SK-MEL-5 (cell line): Measurements from ENCODE around the gene RESP18. TPM values are rescaled to one million over a fixed set of nuclear protein-coding genes. Genes with fewer than 3 reads are reported as not detected.

Experiments
- DNase-seq: peaks from one replicate; pipeline ENCODE4 v3.0.0-alpha.2; 2016; ENCODE audit warnings: low read depth, low spot score
- in situ Hi-C: cut with HindIII; loops from 2 replicates; pipeline ENCODE4 v1.10.0; 2016; ENCODE audit warnings: low sequenced_read_pairs, high pct_unique_total_duplicates, low pct_unique_long_range_greater_than_20kb
- polyA plus RNA-seq, 2 experiments: library from polyadenylated mRNA; depleted of rRNA; stranded (reverse); fragments of >200 nt; gene quantifications; 2 replicates each; pipeline ENCODE4 v1.2.3, GENCODE V29; 2015
- total RNA-seq: library from RNA; depleted of rRNA; stranded (reverse); fragments of >200 nt; shearing (Covaris generic); gene quantifications from 2 replicates; pipeline ENCODE4 v1.2.3, GENCODE V29; 2014; rRNA removed

The RESP18 gene
- not detected in 2 replicates for total RNA-seq
- not detected in 2 replicates for polyA plus RNA-seq (2015; cell fraction: cytosol; rRNA removed)
- polyA plus RNA-seq (2015; cell fraction: nucleus; rRNA removed) = not detected in 2 replicates

DNA sequence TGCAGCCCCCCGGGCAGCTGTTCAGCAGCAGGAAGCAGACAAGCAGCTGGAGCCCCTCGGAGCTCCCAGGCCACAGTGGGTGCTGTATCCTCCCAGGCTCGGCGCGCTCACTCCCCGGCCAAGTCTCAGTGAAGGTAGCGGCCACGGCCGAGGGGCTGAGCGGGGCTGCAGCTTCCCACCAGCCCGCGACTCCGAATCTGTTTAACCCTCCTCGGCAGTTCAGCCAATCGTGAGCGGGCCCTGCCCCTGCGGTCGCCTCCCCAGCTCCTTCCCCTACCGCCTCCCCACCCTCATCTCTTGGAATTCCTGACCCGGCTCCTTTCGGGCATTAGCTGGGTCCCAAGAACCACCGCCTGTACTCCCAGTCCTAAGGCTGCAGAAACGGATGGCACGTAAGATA is at the start of gene RESP18:
RESP18 (minus strand) TSS at position 203 of the 400 bp plus-strand sequence.
- no peak for DNase-seq
- in situ Hi-C loops = no loop called here

- in situ Hi-C loops = no loop called here
- DNase-seq = no peak
Observed at GRCh38 chr2:219381448-219381847, 48.9 kb upstream of the RESP18 start.

GRCh38 chr2:219380926-219381325 is 48.4 kb upstream of the RESP18 start:
- no peak for DNase-seq
- in situ Hi-C loops = no loop called here

DNA sequence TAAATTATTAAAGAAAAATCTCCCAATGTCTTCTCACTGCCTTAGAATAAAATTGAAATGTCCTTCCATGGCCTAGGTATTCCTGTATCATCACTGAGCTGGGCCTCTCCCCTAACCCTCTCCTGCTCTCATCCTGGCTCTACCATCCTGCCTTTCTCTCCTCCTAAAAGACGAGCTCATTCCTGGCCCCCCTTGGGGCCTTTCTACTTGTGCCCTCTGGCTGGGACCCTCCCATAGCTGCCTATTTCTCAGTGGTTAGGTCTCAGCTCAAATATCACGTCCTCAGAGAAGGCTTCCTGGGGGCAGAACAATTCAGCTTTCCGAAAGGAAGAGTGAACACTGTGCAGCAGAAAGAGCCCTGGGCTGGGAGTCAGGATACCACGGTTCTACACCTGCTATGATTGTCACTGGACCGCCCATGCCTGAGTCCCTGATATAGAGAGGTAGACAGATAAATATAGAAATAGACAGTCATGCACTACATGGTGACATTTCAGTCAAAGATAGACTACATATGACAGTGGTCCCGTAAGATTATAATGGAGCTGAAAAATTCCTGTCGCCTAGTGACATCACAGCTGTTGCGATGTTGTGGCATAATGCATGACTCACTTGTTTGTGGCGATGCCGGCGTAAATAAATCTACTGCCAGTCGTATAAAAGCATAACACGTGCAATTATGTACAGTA is 45.8 kb upstream of the RESP18 start:
- in situ Hi-C loops = no loop called here
- no peak for DNase-seq

DNA sequence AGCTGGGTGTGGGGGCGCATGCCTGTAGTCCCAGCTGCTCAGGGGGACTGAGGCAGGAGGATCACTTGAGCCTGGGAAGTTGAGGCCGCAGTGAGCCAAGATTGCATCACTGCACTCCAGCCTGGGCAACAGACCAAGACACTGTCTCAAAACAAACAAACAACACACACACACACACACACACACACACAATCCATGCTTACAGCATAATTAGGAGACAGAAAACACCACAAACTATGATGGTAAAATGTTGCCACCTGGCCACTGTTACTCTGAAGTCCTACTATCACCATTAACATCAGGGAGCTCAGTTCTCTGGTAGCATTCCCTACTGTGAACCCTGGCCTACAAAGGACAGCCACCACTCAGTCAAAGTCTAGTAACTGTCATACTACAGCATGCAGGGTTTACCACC is 36.9 kb upstream of the RESP18 start:
- in situ Hi-C loops = no loop called here
- no peak for DNase-seq

- in situ Hi-C loops = no loop called here
- DNase-seq = no peak
Observed at GRCh38 chr2:219368690-219369191, 36.2 kb upstream of the RESP18 start.

GRCh38 chr2:219362524-219363164 is 30.1 kb upstream of the RESP18 start:
- in situ Hi-C loops = no loop called here
- peak; percentile 47 for DNase-seq

GRCh38 chr2:219362072-219362471 is 29.5 kb upstream of the RESP18 start:
- no peak for DNase-seq
- in situ Hi-C loops = no loop called here

DNA sequence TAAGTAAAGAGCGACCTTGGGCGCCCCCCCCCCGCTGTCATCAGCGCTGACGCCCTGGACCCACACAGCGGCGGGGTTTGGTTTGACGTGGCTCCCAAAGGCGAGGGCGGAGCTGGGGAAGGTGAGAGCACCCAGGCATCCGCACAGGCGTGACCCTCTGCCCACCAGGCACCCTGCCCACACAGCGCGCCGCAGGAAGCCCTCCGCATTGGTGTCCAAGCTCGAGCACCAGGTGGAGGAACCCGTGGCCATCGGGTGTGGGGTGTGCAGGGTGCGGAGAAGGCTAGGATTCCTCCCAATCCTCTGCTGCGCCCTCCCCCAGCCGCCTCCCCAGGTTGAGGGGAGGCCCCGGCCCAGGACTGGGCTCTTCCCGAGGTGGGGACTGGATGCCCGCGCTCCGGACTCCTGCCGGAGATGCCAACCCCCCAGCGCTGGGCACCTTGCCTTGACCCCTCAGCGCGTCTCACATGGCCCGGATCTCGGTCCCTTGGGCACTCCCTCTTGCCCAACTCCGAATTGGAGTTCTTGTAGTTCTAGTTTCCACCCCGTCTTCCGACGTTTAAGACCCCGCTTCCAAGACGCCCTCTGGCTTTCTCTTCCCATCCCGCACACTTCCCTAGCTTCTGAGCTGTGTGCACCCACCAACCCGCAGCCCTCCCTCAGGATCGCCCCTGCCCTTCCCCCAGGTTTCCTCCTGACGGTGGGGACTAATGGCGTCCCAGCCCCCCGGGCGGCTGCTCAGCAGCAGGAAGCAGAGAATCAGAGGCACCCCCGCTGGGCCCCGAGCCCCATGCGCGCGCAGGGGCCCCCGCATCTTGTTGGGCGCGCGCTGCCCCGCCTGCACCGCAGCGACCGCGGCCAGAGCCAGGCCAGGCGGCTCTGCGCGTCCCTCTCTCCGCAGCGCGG is 25.9 kb upstream of the RESP18 start:
- in situ Hi-C loops = no loop called here
- DNase-seq = no peak

DNA sequence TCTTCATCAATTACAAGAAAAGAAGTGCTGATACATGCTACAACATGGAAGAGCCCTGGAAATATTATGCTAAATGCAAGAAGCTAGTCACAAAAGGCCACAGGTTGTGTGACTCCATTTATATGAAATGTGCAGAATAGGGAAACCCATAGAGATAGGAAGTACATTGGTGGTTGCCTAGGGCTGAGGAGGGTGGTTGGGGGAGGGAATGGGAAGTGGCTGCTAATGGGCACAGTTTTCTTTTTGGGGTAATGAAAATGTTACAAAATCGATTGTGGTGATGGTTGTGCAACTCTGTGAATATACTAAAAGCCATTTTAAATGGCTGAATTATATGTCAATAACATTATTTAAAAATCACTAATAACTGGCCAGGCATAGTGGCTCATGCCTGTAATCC is 24.3 kb upstream of the RESP18 start:
- no peak for DNase-seq
- in situ Hi-C loops = no loop called here

GRCh38 chr2:219354582-219354981 is 22.0 kb upstream of the RESP18 start:
- in situ Hi-C loops = no loop called here
- no peak for DNase-seq

- in situ Hi-C loops = no loop called here
- no peak for DNase-seq
Observed at GRCh38 chr2:219353129-219353528, 20.6 kb upstream of the RESP18 start.

- in situ Hi-C loops = no loop called here
- DNase-seq = peak; percentile 84
Observed at GRCh38 chr2:219352448-219353023, 20.0 kb upstream of the RESP18 start.

- DNase-seq = peak; percentile 42
- in situ Hi-C loops = no loop called here
Observed at GRCh38 chr2:219350710-219351221, 18.2 kb upstream of the RESP18 start.

- in situ Hi-C loops = no loop called here
- no peak for DNase-seq
Observed at GRCh38 chr2:219350215-219350614, 17.7 kb upstream of the RESP18 start.

DNA sequence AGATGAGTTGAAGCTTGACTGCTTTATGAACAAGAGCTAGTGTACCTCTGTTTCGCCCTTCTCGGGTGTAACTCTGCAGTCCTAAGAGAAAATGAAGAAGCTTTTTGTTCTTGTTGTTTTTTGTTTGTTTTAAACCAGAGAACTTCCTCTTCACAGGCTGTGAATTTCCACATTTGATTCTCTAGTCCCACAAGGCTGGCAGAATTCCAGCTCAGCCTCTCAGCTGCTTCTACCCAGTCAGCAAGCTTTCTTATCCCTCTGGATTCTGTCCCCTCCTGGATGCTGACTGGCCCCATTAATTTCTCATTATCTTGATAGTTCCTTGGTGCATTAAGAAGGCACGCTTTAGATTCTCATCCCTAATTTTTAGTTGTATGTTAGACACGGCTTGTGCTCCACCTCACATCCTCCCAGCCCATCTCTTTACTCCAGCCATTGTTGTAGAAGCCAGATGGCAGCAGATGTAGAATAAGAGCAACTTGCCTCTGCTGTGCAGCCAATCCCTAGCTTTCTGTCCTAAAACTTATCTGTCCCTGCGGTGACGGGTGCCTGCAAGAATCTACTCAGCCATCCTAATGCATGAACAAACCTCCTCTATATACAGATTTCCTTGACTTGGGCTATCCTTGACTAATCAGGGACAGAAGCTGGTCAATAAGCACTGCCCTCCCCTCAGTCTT is 12.3 kb upstream of the RESP18 start:
- DNase-seq = peak; percentile 65
- in situ Hi-C loops = no loop called here

DNA sequence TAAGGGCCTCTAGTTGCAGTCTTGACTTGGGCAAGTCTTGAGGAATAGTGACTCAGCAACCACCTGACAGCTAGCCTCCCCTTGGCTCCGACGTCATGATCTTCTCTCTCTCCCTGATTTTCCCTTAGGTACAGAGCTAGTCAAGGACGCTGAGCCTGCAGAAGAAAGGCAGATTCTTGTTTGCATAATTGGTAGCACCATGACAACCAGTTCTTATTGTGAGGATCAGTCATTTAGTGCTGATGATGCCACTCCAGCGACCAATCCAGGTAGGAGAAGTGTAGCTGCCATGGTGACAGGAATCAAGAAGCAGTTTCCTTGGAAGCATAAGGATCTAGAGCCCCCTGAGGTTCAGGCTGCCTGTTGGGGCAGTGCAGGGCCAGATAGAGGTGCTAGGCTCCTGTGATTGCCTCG is 2.8 kb upstream of the RESP18 start:
- DNase-seq = peak; percentile 38
- in situ Hi-C loops = no loop called here
